SJSA1 (cell line): ENCODE measurements around the gene SMYD4. TPM values are rescaled to one million over a fixed set of nuclear protein-coding genes. Genes with fewer than 3 reads are reported as not detected.
A peak's percentile ranks its signal among the peaks of the same experiment; 100 is the strongest.
"Not testable (repeated sequence)": the region's sequence is repeated elsewhere in the genome, so short reads cannot be mapped to it uniquely, and the experiment has no call there.

Source experiments
- DNase-seq, 2 experiments: peaks; one replicate each; pipeline ENCODE4 v3.0.0-alpha.2; 2015 to 2020; ENCODE audit warnings: low spot score in 2 of 2, low read depth in 1 of 2
- H3K27ac ChIP-seq: fragments of 250-450 bp; sonication (Bioruptor Pico); 2 replicates; pipeline ENCODE4 v1.5.1; 2020; ENCODE audit warnings: mild to moderate bottlenecking, moderate library complexity
- H3K27me3 ChIP-seq: fragments of 250-450 bp; sonication (Bioruptor Pico); replicated peaks from 2 replicates; pipeline ENCODE4 v1.5.1; 2020; ENCODE audit warnings: mild to moderate bottlenecking, moderate library complexity
- H3K36me3 ChIP-seq: fragments of 250-450 bp; sonication (Bioruptor Pico); 2 replicates; pipeline ENCODE4 v1.5.1; 2020; ENCODE audit warnings: mild to moderate bottlenecking
- H3K4me1 ChIP-seq: fragments of 250-450 bp; sonication (Bioruptor Pico); replicated peaks from 2 replicates; pipeline ENCODE4 v1.6.1; 2021; ENCODE audit warnings: mild to moderate bottlenecking
- H3K4me3 ChIP-seq: fragments of 250-450 bp; sonication (Bioruptor Pico); 2 replicates; pipeline ENCODE4 v1.5.1; 2020; ENCODE audit warnings: mild to moderate bottlenecking
- H3K9me3 ChIP-seq: fragments of 250-450 bp; sonication (Bioruptor Pico); replicated peaks from 2 replicates; pipeline ENCODE4 v1.5.1; 2020; ENCODE audit warnings: mild to moderate bottlenecking
- total RNA-seq: library from RNA; depleted of rRNA; stranded (reverse); fragments of >200 nt; shearing (Covaris generic); gene quantifications from 2 replicates; pipeline ENCODE4 v1.2.3, GENCODE V29; 2014

SMYD4 gene
- total RNA-seq, 1 experiment from 2014 or later, result 6.3 TPM

DNA sequence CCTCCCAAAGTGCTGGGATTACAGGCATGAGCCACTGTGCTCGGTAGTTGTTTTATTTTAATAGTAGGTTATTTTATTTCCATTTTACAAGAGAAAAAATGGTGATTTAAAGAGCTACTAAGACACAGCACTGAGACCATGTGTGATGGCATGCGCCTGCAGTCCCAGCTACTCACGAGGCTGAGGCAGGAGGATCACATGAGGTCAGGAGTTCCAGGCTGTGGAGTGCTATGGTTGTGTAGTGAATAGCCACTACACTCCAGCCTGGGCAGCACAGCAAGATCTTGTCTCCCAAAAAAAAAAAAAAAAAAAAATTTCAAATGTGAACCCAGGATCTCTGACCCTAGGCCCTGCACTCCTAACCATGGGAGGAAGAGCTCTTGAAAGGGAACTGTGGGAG, 64.1 kb downstream of the SMYD4 start:
- peaks cover 31% of the 10 kb centered on the region for H3K4me1 ChIP-seq
- H3K4me3 ChIP-seq, result no peak overlapping the region

GRCh38 chr17:1764705-1765104, 65.0 kb downstream of the SMYD4 start:
- H3K4me1 ChIP-seq, result peaks cover 28% of the 10 kb centered on the region
- H3K9me3 ChIP-seq, H3K36me3 ChIP-seq, H3K27ac ChIP-seq, H3K27me3 ChIP-seq, H3K4me3 ChIP-seq, DNase-seq: not testable (repeated sequence)

More for the DNA sequence above, 64.1 kb downstream of the SMYD4 start:
- Histone ChIP-seq H3K36me3 (no peaks in the 10 kb centered on the region), H3K27me3 (no peaks in the 10 kb centered on the region), H3K9me3 (no peaks in the 10 kb centered on the region), H3K27ac (no peak overlapping the region)
- DNase-seq, result no peak

GRCh38 chr17:1764284-1764683, 65.4 kb downstream of the SMYD4 start:
- no peak overlapping the region for H3K27ac ChIP-seq
- H3K27me3 ChIP-seq, result no peaks in the 10 kb centered on the region
- DNase-seq, result peak in 1 of 2 experiments; percentile 33
- H3K9me3 ChIP-seq, result no peaks in the 10 kb centered on the region
- H3K4me1 ChIP-seq, result peaks cover 26% of the 10 kb centered on the region
- no peak overlapping the region for H3K4me3 ChIP-seq
- H3K36me3 ChIP-seq, result no peaks in the 10 kb centered on the region

DNA sequence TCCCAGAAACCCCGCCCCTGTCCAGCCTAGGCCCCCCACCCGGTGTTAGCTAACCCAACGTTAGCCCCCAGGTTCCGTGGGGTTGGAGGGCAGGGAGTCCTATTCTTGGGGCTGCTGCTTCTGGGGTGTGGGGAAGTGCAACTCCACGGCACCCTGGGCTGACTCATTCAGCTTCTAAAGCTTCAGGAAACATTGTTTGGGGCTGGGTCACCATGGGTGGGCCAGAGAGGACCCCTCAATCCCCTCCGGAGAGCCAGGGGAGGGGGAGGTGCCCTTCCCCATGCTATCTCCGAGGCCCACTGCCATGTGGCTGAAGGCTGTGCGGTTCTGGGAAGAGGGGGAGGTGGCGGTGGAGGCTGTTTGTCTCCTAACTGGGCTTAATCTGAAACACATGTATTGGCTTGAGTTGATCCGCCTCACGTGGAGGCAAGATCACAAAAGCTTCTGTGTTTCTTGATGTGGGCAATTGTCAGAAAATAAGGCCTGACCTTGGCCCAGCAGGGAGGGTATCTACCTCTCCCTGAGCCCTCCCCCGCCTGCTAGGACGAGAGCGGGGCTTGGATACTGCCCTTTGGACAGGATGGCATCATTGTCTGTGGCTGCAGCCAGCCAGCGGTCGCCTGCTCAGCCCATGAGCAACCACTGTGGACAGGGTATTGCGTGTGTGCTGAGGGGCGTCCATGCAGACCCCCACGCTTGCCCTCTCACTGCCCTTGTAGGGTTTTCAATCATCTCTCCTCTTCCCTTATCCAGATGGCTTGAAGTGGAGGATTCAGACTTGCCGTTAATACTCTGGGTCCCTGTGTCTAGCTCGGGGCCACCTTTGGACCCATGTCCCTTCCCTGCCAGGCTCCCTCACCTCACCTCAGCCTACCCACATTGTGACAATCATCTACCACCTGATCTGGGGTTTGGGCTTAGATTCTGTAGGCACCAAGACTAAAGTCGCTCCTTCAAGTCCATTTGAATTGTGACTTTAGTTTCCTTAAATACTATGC, 66.5 kb downstream of the SMYD4 start:
- Histone ChIP-seq H3K9me3 (no peaks in the 10 kb centered on the region), H3K4me3 (no peak overlapping the region), H3K4me1 (peaks cover 26% of the 10 kb centered on the region), H3K36me3 (no peaks in the 10 kb centered on the region), H3K27me3 (no peaks in the 10 kb centered on the region), H3K27ac (no peak overlapping the region)
- DNase-seq, result peak; percentile 57 to 64

DNA sequence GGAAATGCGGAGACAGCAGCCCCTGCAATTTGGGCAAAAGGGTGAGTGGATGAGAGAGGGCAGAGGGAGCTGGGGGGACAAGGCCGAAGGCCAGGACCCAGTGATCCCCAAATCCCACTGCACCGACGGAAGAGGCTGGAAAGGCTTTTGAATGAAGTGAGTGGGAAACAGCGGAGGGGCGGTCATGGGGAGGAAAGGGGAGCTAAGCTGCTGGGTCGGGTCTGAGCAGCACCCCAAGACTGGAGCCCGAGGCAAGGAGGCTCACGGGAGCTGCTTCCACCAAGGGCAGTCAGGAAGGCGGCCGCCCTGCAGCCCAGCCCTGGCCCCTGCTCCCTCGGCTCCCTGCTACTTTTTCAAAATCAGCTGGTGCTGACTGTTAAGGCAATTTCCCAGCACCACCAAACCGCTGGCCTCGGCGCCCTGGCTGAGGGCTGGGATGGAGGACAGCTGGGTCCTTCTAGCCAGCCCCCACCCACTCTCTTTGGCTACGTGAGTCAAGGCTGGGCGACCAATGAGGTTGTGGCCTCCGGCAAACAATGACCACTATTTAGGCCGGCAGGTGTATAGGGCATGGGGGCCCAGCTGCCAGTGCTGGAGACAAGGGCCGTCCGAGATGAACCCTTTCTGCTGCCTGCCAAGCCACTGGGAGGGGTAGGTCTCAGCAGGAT, 67.3 kb downstream of the SMYD4 start:
- Histone ChIP-seq H3K27me3 (no peaks in the 10 kb centered on the region), H3K4me3 (no peak overlapping the region), H3K36me3 (no peaks in the 10 kb centered on the region), H3K27ac (no peak overlapping the region), H3K9me3 (no peaks in the 10 kb centered on the region), H3K4me1 (peaks cover 26% of the 10 kb centered on the region)
- DNase-seq, result no peak

DNA sequence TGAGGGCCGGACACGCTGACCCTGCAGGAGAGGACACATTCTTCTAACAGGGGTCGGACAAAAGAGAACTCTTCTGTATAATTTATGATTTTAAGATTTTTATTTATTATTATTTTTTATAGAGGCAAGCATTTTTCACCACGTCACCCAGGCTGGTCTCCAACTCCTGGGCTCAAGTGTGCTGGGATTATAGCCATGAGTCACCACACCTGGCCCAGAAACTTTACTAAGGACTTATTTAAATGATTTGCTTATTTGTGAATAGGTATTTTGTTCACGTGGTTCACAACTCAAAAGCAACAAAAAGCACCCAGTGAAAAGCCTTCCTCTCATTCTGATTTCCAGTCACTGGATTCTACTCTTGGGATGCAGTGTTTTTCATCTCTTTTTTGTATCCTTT, 70.2 kb downstream of the SMYD4 start:
- Histone ChIP-seq H3K27me3 (no peaks in the 10 kb centered on the region), H3K27ac (no peak overlapping the region), H3K4me1 (peaks cover 25% of the 10 kb centered on the region), H3K4me3 (no peak overlapping the region), H3K36me3 (no peaks in the 10 kb centered on the region), H3K9me3 (no peaks in the 10 kb centered on the region)
- DNase-seq, result no peak

DNA sequence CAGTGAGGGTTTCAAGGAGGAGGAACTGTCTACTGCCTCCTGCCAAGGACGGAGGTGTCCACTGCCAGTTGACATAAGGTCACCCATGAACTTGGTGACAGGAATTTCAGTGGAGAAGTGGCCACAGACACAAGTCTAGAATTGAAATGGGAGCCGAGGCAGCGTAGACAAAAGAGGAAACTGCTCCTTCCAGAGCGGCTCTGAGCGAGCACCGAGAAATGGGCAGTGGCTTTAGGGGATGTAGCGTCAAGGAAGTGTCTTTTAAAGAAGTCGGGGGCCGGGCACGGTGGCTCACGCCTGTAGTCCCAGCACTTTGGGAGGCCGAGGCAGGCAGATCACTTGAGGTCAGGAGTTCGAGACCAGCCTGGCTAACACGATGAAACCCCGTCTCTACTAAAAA, 70.9 kb downstream of the SMYD4 start:
- DNase-seq, result no peak
- Histone ChIP-seq H3K27me3 (no peaks in the 10 kb centered on the region), H3K27ac (no peak overlapping the region), H3K9me3 (no peaks in the 10 kb centered on the region), H3K36me3 (no peaks in the 10 kb centered on the region), H3K4me3 (no peak overlapping the region), H3K4me1 (peaks cover 18% of the 10 kb centered on the region)

DNA sequence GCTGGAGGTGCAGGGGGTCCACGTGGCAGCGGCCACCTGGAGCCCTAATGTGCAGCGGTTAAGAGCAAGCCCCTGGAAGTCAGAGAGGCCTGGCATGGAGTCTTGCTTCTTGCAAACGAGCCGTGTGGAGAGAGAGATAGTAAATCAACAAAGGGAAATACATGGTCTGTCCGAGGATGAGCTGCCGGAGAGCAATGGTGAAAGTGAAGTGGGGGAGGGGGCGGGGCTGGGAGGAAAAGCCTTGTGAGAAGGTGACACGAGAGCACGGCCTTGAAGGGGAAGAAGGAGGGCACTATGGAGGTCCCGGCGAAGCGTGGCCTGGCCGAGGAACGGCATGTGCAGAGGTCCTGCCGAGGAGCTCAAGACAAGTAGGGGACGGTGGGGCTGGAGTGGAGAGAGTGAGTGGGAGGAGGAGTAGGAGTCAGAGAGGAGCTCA, 73.9 kb downstream of the SMYD4 start:
- Histone ChIP-seq H3K4me1 (no peaks in the 10 kb centered on the region), H3K36me3 (no peaks in the 10 kb centered on the region), H3K9me3 (no peaks in the 10 kb centered on the region), H3K27ac (no peak overlapping the region), H3K27me3 (no peaks in the 10 kb centered on the region), H3K4me3 (no peak overlapping the region)
- no peak for DNase-seq

- no peak overlapping the region for H3K4me3 ChIP-seq
- no peaks in the 10 kb centered on the region for H3K27me3 ChIP-seq
- no peak for DNase-seq
- H3K36me3 ChIP-seq, result no peaks in the 10 kb centered on the region
- H3K4me1 ChIP-seq, result no peaks in the 10 kb centered on the region
- no peaks in the 10 kb centered on the region for H3K9me3 ChIP-seq
- no peak overlapping the region for H3K27ac ChIP-seq
Measured at GRCh38 chr17:1755252-1755826, 74.4 kb downstream of the SMYD4 start.

DNA sequence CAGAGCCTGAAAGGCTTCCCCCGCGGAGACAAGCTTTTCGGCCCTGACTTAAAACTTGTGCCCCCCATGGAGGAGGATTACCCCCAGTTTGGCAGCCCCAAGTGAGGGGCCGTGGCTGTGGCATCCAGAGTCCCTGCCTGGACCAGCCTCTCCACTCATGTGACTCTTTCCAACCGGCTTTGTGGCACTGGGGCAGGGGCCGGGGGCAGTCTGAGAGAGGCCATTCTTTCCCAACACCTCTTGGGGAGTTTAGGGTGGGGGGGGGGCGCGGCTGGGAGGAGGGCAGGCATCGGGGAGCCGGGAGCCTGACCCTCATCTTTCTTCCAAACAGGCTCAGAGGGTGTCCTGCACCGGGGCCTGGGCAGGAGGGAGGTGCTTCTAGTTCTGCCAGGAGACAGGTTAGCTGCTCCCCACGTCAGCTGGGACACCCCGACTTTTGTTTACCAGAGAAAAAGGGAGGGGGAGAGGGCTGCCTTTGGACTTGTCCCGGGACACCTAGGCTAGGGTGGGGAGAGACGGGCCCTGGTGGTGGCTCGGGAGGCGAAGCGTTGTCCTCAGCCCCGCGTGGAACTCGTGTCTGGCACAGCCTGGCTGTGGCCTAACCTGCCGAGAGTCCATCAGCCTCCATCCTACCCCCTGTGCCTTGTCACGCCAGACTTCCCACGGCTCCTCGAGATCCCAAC, 75.1 kb downstream of the SMYD4 start:
- Histone ChIP-seq H3K4me3 (no peak overlapping the region), H3K27me3 (no peaks in the 10 kb centered on the region)

GRCh38 chr17:1753767-1754429, 75.8 kb downstream of the SMYD4 start:
- Histone ChIP-seq H3K36me3 (no peaks in the 10 kb centered on the region), H3K4me3 (no peak overlapping the region)

More for the DNA sequence above, 75.1 kb downstream of the SMYD4 start:
- no peaks in the 10 kb centered on the region for H3K4me1 ChIP-seq
- H3K27ac ChIP-seq, result no peak overlapping the region
- H3K9me3 ChIP-seq, result no peaks in the 10 kb centered on the region
- no peaks in the 10 kb centered on the region for H3K36me3 ChIP-seq
- DNase-seq, result no peak

DNA sequence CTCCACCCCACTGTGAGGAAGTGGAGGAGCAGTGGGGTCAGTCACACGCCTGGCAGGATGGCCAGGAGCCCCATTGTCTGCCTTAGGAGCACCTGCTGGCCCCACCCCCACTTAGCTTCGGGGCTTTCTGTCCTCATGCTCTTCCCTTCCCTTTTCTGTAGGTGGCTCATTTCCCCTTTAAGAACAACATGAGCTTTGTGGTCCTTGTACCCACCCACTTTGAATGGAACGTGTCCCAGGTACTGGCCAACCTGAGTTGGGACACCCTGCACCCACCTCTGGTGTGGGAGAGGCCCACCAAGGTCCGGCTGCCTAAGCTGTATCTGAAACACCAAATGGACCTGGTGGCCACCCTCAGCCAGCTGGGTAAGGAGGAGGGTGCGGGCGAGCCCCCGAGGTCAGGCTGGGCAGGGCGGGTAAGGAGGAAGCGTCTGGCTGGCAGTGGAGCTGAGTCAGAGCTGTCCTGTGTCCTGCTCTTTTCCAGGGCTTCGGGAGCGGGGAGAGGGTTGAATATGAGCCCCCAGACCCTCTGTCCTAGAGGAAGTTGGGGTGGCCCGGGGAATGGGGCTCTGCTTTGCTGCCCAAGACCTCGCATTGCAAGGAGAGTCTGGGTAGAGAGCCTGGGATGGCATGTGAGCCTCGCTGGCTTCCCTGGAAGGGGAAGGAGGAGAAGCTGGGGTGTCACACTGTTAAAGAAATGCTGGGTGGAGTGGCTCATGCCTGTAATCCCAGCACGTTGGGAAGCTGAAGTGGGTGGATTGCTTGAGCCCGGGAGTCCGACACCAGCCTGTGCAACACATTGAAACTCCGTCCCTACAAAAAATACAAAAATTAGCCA, 77.1 kb downstream of the SMYD4 start:
- Histone ChIP-seq H3K27me3 (no peaks in the 10 kb centered on the region), H3K4me3 (no peak overlapping the region), H3K4me1 (no peaks in the 10 kb centered on the region), H3K27ac (no peak overlapping the region), H3K36me3 (no peaks in the 10 kb centered on the region), H3K9me3 (no peaks in the 10 kb centered on the region)
- DNase-seq, result no peak

More at GRCh38 chr17:1753767-1754429, 75.8 kb downstream of the SMYD4 start:
- Histone ChIP-seq H3K27ac (no peak overlapping the region), H3K4me1 (no peaks in the 10 kb centered on the region), H3K27me3 (no peaks in the 10 kb centered on the region), H3K9me3 (no peaks in the 10 kb centered on the region)
- no peak for DNase-seq
